HFFc6 (cell line): Measurements from ENCODE around the gene TIMP2. TPM values are rescaled to one million over a fixed set of nuclear protein-coding genes. Genes with fewer than 3 reads are reported as not detected.
A peak's percentile ranks its signal among the peaks of the same experiment; 100 is the strongest.

ENCODE experiments used
- DNase-seq: peaks from one replicate; pipeline ENCODE4 v3.0.0-alpha.2; 2018
- H3K27ac Mint-ChIP-seq: 2 replicates; pipeline ENCODE4 v1.8.0; 2020; ENCODE audit warnings: mild to moderate bottlenecking, mixed read lengths
- H3K27me3 Mint-ChIP-seq: 2 replicates; pipeline ENCODE4 v1.8.0; 2021; ENCODE audit warnings: mild to moderate bottlenecking, moderate library complexity, mixed read lengths; ENCODE audit not compliant: insufficient read depth
- H3K36me3 Mint-ChIP-seq: 2 replicates; pipeline ENCODE4 v1.8.0; 2021; ENCODE audit warnings: low read depth, mixed read lengths
- H3K4me1 Mint-ChIP-seq: 2 replicates; pipeline ENCODE4 v1.8.0; 2020; ENCODE audit warnings: low read depth, mixed read lengths
- H3K4me3 Mint-ChIP-seq: 2 replicates; pipeline ENCODE4 v1.8.0; 2020; ENCODE audit warnings: mild to moderate bottlenecking, moderate library complexity, mixed read lengths
- H3K9me3 Mint-ChIP-seq: 2 replicates; pipeline ENCODE4 v1.8.0; 2020; ENCODE audit warnings: mild to moderate bottlenecking, mixed read lengths
- CTCF ChIP-seq: fragments of 200-600 bp; sonication (generic); IDR thresholded peaks from 2 replicates; pipeline ENCODE4 v1.5.0; 2021; ENCODE audit warnings: antibody characterized with exemption, mild to moderate bottlenecking
- total RNA-seq, 6 experiments: library from RNA; stranded (reverse); fragmentation: NEBNext Ultra II Directional; extraction: Animal tissue kit (Norgen Biotek cat#: 25700); gene quantifications; 2 replicates in 1 of 6; 3 replicates in 5 of 6; pipeline ENCODE4 v1.2.3, GENCODE V29; 2021

The TIMP2 gene
- total RNA-seq, 6 experiments from 2014 or later: 547 to 705 (median 601) TPM

GRCh38 chr17:78854508-78854907 is 70.7 kb downstream of the TIMP2 start:
- DNase-seq: no peak
- TF ChIP-seq CTCF: no peak
- Mint-ChIP-seq H3K27me3 (peaks cover 14% of the 10 kb centered on the region), H3K27ac (no peak overlapping the region), H3K36me3 (peaks cover 25% of the 10 kb centered on the region), H3K4me3 (no peak overlapping the region), H3K4me1 (no peaks in the 10 kb centered on the region), H3K9me3 (peaks cover 3% of the 10 kb centered on the region; the same call in 1 of the 2 replicates)

GRCh38 chr17:78853926-78854394 is 71.2 kb downstream of the TIMP2 start:
- peaks cover 14% of the 10 kb centered on the region for H3K27me3 Mint-ChIP-seq
- H3K9me3 Mint-ChIP-seq: peaks cover 3% of the 10 kb centered on the region; the same call in 1 of the 2 replicates
- no peak overlapping the region for H3K4me3 Mint-ChIP-seq
- no peak for TF ChIP-seq CTCF
- H3K4me1 Mint-ChIP-seq: no peaks in the 10 kb centered on the region
- H3K27ac Mint-ChIP-seq: no peak overlapping the region
- DNase-seq: no peak
- H3K36me3 Mint-ChIP-seq: peaks cover 25% of the 10 kb centered on the region

GRCh38 chr17:78852709-78853121 is 72.5 kb downstream of the TIMP2 start:
- Mint-ChIP-seq H3K36me3 (peaks cover 25% of the 10 kb centered on the region), H3K4me1 (no peaks in the 10 kb centered on the region), H3K27ac (no peak overlapping the region), H3K9me3 (peaks cover 3% of the 10 kb centered on the region; the same call in 1 of the 2 replicates), H3K27me3 (peaks cover 14% of the 10 kb centered on the region), H3K4me3 (no peak overlapping the region)
- DNase-seq: no peak
- 0 out of 2 replicates have a peak, but pooled peaks have one; percentile 10 for TF ChIP-seq CTCF

- H3K27ac Mint-ChIP-seq: 0 out of 2 replicates have a peak overlapping the region, but pooled peaks have one; percentile 16
- no peak for TF ChIP-seq CTCF
- H3K36me3 Mint-ChIP-seq: peaks cover 20% of the 10 kb centered on the region
- peaks cover 10% of the 10 kb centered on the region for H3K4me1 Mint-ChIP-seq
- H3K4me3 Mint-ChIP-seq: no peak overlapping the region
- H3K9me3 Mint-ChIP-seq: peaks cover 3% of the 10 kb centered on the region; the same call in 1 of the 2 replicates
- DNase-seq: no peak
- peaks cover 9% of the 10 kb centered on the region for H3K27me3 Mint-ChIP-seq
Measured at GRCh38 chr17:78849026-78849425, 76.2 kb downstream of the TIMP2 start.

GRCh38 chr17:78847052-78847451 is 78.1 kb downstream of the TIMP2 start:
- Mint-ChIP-seq H3K36me3 (peaks cover 4% of the 10 kb centered on the region), H3K27ac (no peak overlapping the region), H3K27me3 (peaks cover 2% of the 10 kb centered on the region), H3K4me1 (peaks cover 21% of the 10 kb centered on the region), H3K4me3 (no peak overlapping the region), H3K9me3 (peaks cover 3% of the 10 kb centered on the region; the same call in 1 of the 2 replicates)
- no peak for TF ChIP-seq CTCF
- no peak for DNase-seq
